Stimulated activated memory B cell treated with anti-CD40 and anti-IgM and Interleukin-4, amounts not matched to agents 10 μg/mL and 1 μg/mL and 100 μg/mL, for 72 hours (primary cell): ENCODE results near the gene MRPL27.
"Not testable (repeated sequence)": the region's sequence is repeated elsewhere in the genome, so short reads cannot be mapped to it uniquely, and the experiment has no call there.

Source experiments
- ATAC-seq: fragments of 150-1000 bp; cut with Tn5 transposase; 2 replicates; pipeline ENCODE4 v1.10.0; 2021
- H3K27ac Mint-ChIP-seq: one replicate; pipeline ENCODE4 v1.8.0; 2022; ENCODE audit warnings: mild to moderate bottlenecking, mixed read lengths
- H3K27me3 Mint-ChIP-seq: one replicate; pipeline ENCODE4 v1.8.0; 2022; ENCODE audit warnings: mixed read lengths
- H3K36me3 Mint-ChIP-seq: one replicate; pipeline ENCODE4 v1.8.0; 2022; ENCODE audit warnings: mixed read lengths
- H3K4me1 Mint-ChIP-seq: one replicate; pipeline ENCODE4 v1.8.0; 2022; ENCODE audit warnings: mixed read lengths
- H3K4me3 Mint-ChIP-seq: one replicate; pipeline ENCODE4 v1.8.0; 2022; ENCODE audit warnings: mild to moderate bottlenecking, moderate library complexity, mixed read lengths
- H3K9me3 Mint-ChIP-seq: one replicate; pipeline ENCODE4 v1.8.0; 2022; ENCODE audit warnings: mixed read lengths

The MRPL27 gene

DNA sequence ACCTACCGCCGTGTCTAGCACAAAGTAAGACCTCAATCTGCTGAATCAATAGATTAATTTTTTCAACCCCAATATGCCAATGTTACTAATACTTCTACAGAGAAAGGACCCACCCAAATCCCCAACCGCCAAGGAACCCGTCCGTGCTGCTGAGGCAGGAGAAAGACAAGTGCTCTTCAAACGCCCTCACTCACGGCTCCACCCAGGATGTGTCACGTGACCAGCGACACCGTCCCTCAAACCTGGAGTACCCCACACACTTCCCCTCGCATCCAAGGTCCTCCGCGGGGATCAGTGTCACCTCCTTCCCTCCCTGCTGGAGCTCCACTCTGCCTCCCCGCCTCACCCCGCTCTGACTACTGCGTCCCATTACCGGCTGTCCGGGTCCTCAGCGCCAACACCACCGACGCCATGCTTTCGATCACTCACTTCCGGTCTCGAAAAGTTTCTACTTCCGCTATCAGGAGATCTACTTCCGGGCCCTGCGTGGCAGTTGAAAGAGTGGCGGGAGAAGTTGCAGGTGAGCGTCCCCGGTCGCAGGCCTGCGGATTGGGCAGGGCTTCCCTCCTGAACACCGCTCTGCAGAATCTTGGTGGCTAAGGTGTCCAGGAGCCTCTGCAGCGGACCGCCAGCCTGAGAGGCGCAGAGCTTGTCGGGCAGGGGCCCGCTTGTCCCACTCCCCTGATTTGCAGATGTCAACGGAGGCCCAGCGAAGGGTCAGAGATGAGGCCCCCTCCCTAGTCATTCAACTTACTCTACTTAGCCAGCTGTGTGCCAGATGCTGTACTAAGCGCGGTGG is at the start of gene MRPL27, which contains the start of gene EME1:
Gene MRPL27, minus strand, starts transcription at position 427 of the 799 bp plus-strand sequence. Its CDS starts 14 bp downstream, at position 413.
Gene EME1, plus strand, starts transcription at position 472 of the 799 bp plus-strand sequence. CDS start 1,980 bp downstream, outside the sequence.
- Mint-ChIP-seq H3K27ac (peak within 1 kb of the TSS; percentile 96), H3K27me3 (no peaks in the 10 kb centered on the region), H3K4me3 (peak within 1 kb of the TSS; percentile 93), H3K9me3 (no peaks in the 10 kb centered on the region), H3K4me1 (peaks cover 18% of the 10 kb centered on the region), H3K36me3 (peaks cover 12% of the 10 kb centered on the region)
- peak; percentile 98 for ATAC-seq

- no peak overlapping the region for H3K4me3 Mint-ChIP-seq
- peaks cover 59% of the 10 kb centered on the region for H3K4me1 Mint-ChIP-seq
- no peaks in the 10 kb centered on the region for H3K27me3 Mint-ChIP-seq
- no peak for ATAC-seq
- H3K36me3 Mint-ChIP-seq = peaks cover 6% of the 10 kb centered on the region
- H3K9me3 Mint-ChIP-seq = peaks cover 7% of the 10 kb centered on the region
- peak overlapping the region; percentile 88 for H3K27ac Mint-ChIP-seq
Observed at GRCh38 chr17:50422738-50423137, 49.8 kb upstream of the MRPL27 start.

GRCh38 chr17:50421308-50422051 is 48.5 kb upstream of the MRPL27 start:
- H3K9me3 Mint-ChIP-seq = peaks cover 7% of the 10 kb centered on the region
- H3K4me1 Mint-ChIP-seq = peaks cover 53% of the 10 kb centered on the region
- peak overlapping the region; percentile 55 for H3K4me3 Mint-ChIP-seq
- peak; percentile 69 for ATAC-seq
- H3K27ac Mint-ChIP-seq = peak overlapping the region; percentile 88
- no peaks in the 10 kb centered on the region for H3K27me3 Mint-ChIP-seq
- H3K36me3 Mint-ChIP-seq = peaks cover 6% of the 10 kb centered on the region

- Mint-ChIP-seq H3K4me3 (no peak overlapping the region), H3K4me1 (peaks cover 49% of the 10 kb centered on the region), H3K27me3 (no peaks in the 10 kb centered on the region), H3K27ac (peak overlapping the region; percentile 88), H3K9me3 (peaks cover 7% of the 10 kb centered on the region), H3K36me3 (peaks cover 6% of the 10 kb centered on the region)
- no peak for ATAC-seq
Observed at GRCh38 chr17:50420419-50421112, 47.6 kb upstream of the MRPL27 start.

DNA sequence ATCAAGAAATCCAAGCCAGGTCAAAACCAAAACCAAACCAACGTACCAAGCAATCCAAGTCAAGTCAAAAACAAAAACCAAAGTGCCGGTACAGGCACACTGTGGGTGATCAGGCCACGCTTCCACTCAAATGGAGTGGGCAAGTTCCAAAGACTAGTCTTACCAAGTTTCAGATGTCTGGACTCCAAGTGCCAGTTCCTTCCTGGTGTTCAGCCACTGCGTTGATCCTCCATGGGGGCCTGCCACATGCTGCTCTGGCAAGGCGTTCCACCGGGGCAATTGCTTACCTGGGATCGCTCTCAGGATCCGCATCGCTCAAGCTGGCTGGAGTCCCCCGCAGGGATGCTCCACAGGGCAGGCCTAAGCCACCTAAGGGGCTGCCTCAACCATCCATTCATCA is 46.6 kb upstream of the MRPL27 start:
- H3K27ac Mint-ChIP-seq = peak overlapping the region; percentile 88
- not testable (repeated sequence) for H3K9me3 Mint-ChIP-seq, H3K27me3 Mint-ChIP-seq, H3K4me3 Mint-ChIP-seq, H3K36me3 Mint-ChIP-seq, ATAC-seq
- peaks cover 40% of the 10 kb centered on the region for H3K4me1 Mint-ChIP-seq

DNA sequence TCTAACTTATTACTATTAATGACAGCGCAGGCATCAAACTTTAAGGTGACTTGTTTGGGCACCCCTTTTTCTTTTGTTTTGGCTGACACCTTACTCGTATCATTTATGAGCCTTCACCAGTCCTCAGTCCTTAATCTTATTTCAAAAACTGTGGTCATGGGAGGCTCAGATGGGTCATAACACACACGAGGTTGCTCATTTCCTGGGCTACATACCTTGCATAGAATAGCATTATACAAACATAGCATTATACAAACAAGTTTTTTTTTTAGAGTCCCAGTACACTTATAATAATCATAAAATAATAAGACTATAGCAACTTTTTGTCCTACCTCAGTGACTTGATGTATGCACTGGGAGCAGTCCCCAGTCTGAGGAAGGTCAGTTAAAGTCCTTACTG is 41.8 kb upstream of the MRPL27 start:
- Mint-ChIP-seq H3K36me3 (peaks cover 6% of the 10 kb centered on the region), H3K27me3 (no peaks in the 10 kb centered on the region), H3K9me3 (peaks cover 10% of the 10 kb centered on the region), H3K4me1 (peaks cover 13% of the 10 kb centered on the region), H3K27ac (no peak overlapping the region), H3K4me3 (no peak overlapping the region)
- ATAC-seq = no peak

DNA sequence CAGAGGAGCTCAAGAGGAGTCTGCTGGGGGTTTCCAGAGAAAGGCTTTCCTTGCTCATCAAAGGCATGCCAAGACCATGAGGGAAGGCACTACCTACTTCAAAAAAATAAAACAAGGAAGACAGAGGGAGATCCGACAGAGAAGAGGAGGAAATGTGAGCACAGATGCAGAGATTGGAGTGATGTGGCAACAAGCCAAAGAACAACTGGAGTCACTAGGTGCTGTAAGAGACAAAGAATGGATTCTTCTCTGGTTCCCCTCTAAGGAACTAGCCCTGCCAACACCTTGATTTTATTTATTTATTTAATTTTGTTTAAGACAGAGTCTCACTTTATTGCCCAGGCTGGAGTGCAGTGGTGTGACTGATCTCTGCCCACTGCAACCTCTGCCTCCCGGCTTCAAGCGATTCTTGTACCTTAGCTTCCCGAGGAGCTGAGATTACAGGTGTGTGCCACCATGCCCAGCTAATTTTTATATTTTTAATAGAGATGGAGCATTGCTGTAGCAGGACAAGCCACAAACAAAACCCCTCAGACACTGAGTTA is 39.3 kb upstream of the MRPL27 start:
- Mint-ChIP-seq H3K4me3 (no peak overlapping the region), H3K36me3 (no peaks in the 10 kb centered on the region), H3K9me3 (peaks cover 4% of the 10 kb centered on the region), H3K27ac (no peak overlapping the region), H3K4me1 (peaks cover 7% of the 10 kb centered on the region), H3K27me3 (no peaks in the 10 kb centered on the region)
- no peak for ATAC-seq

GRCh38 chr17:50407921-50408320 is 34.9 kb upstream of the MRPL27 start:
- Mint-ChIP-seq H3K27ac (no peak overlapping the region), H3K4me1 (no peaks in the 10 kb centered on the region), H3K9me3 (peaks cover 4% of the 10 kb centered on the region), H3K4me3 (no peak overlapping the region), H3K36me3 (no peaks in the 10 kb centered on the region), H3K27me3 (peaks cover 29% of the 10 kb centered on the region)
- no peak for ATAC-seq

DNA sequence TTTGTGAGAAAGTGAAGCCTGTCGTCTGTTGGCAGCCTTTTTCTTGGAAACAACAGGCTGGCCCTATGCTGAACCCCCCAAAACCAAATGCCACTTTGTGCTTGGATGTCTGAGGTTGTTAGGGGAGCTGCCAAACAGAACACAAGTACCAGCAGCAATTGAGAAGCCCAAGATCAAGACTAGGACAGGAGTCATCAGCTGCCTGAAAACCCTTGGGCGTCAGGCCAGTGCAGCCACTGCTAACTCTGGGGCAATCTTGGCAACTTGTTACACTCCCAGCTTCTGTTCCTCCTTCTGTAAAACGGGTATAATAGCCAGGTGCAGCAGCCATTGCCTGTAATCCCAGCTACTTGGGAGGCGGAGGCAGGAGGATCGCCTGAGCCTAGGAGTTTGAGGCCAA is 33.6 kb upstream of the MRPL27 start:
- no peaks in the 10 kb centered on the region for H3K9me3 Mint-ChIP-seq

GRCh38 chr17:50405351-50405750 is 32.4 kb upstream of the MRPL27 start:
- not testable (repeated sequence) for H3K36me3 Mint-ChIP-seq, H3K4me3 Mint-ChIP-seq, H3K27ac Mint-ChIP-seq, H3K4me1 Mint-ChIP-seq, ATAC-seq, H3K9me3 Mint-ChIP-seq
- peaks cover 29% of the 10 kb centered on the region for H3K27me3 Mint-ChIP-seq

More for the DNA sequence above, 33.6 kb upstream of the MRPL27 start:
- no peak overlapping the region for H3K4me3 Mint-ChIP-seq
- H3K4me1 Mint-ChIP-seq = no peaks in the 10 kb centered on the region
- H3K36me3 Mint-ChIP-seq = no peaks in the 10 kb centered on the region
- no peak overlapping the region for H3K27ac Mint-ChIP-seq
- ATAC-seq = no peak
- peaks cover 29% of the 10 kb centered on the region for H3K27me3 Mint-ChIP-seq

DNA sequence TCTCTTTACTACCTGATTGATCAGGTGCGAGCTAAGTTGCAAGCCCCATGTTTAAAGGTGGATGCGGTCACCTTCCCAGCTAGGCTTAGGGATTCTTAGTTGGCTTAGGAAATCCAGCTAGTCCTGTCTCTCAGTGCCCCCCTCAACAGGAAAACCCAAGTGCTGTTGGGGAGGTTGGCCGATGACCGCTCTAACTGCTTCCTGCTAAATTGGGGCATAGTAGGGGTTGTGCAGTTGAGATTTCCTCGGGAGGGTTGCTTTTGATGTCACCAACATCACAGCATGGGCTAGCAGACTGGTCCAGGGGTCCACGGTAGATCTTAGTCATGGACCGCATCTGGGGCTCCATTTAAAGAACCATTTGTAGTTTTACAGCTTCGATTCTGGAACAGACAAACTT is 26.6 kb upstream of the MRPL27 start:
- H3K27me3 Mint-ChIP-seq, H3K4me3 Mint-ChIP-seq, H3K36me3 Mint-ChIP-seq, ATAC-seq, H3K27ac Mint-ChIP-seq, H3K9me3 Mint-ChIP-seq: not testable (repeated sequence)
- peaks cover 28% of the 10 kb centered on the region for H3K4me1 Mint-ChIP-seq

DNA sequence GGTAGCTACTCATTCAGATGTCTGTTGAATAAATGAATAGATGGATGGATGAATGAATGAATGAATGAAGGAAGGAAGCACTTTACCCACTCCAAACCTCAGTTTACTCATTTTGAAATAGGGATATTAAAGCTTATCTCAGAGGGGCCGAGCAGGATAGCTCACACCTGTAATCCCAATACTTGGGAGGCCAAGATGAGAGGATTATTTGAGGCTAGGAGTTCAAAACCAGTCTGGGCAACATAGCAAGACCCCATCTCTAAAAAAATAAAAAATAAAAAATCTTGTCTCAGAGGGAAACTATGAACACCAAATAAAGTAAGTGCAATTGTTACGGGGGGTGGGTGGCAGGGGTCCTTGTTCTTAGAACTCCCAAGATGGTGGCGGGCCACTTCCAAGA is 25.7 kb upstream of the MRPL27 start:
- not testable (repeated sequence) for H3K27ac Mint-ChIP-seq, ATAC-seq
- H3K4me1 Mint-ChIP-seq = peaks cover 32% of the 10 kb centered on the region

DNA sequence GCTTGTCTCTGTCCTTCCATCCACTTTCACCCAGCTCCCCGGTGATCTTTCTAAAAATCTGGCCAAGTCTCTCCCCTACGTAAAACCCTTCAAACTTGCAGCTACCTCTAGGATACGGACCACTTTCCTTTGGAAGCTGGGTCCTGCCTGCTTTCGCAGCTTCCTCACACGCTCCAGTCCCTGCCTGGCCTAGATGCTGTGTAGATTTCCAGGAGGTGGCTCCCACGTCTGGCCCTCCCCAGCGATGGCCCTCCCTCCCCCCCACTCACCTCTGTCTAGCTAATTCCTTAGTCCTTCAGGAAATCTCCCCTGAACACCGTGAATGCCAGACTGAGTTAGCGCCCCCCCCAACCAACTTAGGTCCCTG is 24.9 kb upstream of the MRPL27 start:
- H3K4me1 Mint-ChIP-seq = peaks cover 38% of the 10 kb centered on the region
- no peaks in the 10 kb centered on the region for H3K9me3 Mint-ChIP-seq
- ATAC-seq = no peak
- H3K4me3 Mint-ChIP-seq = peak overlapping the region; percentile 95
- H3K27me3 Mint-ChIP-seq = no peaks in the 10 kb centered on the region
- H3K27ac Mint-ChIP-seq = peak overlapping the region; percentile 80
- H3K36me3 Mint-ChIP-seq = peaks cover 19% of the 10 kb centered on the region

More for the DNA sequence above, 25.7 kb upstream of the MRPL27 start:
- not testable (repeated sequence) for H3K9me3 Mint-ChIP-seq, H3K27me3 Mint-ChIP-seq, H3K4me3 Mint-ChIP-seq
- peaks cover 12% of the 10 kb centered on the region for H3K36me3 Mint-ChIP-seq

DNA sequence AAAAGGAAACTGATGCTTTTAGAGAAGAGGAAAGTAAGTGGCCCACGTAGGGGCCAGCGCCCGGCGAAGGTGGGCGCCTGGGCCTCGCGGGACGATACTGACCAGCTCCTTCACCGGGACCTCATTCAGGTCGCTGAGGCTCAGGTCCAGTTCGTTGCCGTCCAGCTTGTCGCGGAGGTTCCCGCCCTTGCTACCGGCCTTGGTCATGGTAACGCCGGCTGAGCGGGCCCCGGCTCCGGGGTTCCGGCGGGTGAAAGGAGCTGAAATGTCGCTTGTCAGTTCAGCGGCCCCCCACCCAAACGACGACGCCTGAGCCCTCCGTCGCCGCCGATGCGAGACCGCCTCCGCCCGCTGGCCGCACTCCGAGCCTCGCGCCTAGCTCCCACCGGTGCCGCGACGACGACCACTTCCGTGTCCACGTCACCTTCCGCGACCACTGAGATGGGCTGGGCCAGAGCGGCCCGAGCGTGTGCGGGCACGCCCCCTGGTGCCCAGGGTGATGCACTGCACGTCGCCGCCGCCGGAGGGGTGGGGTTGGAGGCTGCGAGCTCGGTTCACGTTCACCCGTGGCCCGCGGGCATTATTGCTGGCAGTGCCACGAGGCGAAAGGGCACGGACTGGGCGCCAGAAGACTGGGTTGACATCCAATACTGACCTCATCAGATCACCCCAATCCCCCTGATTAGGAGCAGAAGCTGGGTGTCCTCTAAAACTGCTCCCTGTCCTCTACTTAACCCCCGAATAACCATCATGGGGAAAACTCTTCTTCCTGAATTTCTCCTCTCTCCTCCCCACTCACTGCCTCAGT is 24.3 kb upstream of the MRPL27 start, which contains the start of gene LRRC59:
Gene LRRC59, minus strand, starts transcription at position 413 of the 808 bp plus-strand sequence. Its CDS starts 206 bp downstream, at position 207.
- ATAC-seq = peak; percentile 100
- H3K4me3 Mint-ChIP-seq = peak within 1 kb of the TSS; percentile 95
- no peaks in the 10 kb centered on the region for H3K27me3 Mint-ChIP-seq
- no peaks in the 10 kb centered on the region for H3K9me3 Mint-ChIP-seq
- peaks cover 25% of the 10 kb centered on the region for H3K36me3 Mint-ChIP-seq
- H3K27ac Mint-ChIP-seq = peak within 1 kb of the TSS; percentile 80
- peaks cover 39% of the 10 kb centered on the region for H3K4me1 Mint-ChIP-seq
